HG02970 (cell line): ENCODE results near the gene ASB13.
"Not testable (repeated sequence)": the region's sequence is repeated elsewhere in the genome, so short reads cannot be mapped to it uniquely, and the experiment has no call there.

Source experiments
- ATAC-seq: cut with Tn5 transposase; IDR thresholded peaks from one replicate; pipeline ENCODE4 v1.9.1; 2021; ENCODE audit warnings: mild to moderate bottlenecking, moderate library complexity, moderate number of reproducible peaks; ENCODE audit not compliant: unreplicated experiment, low FRiP score

ASB13 gene

DNA sequence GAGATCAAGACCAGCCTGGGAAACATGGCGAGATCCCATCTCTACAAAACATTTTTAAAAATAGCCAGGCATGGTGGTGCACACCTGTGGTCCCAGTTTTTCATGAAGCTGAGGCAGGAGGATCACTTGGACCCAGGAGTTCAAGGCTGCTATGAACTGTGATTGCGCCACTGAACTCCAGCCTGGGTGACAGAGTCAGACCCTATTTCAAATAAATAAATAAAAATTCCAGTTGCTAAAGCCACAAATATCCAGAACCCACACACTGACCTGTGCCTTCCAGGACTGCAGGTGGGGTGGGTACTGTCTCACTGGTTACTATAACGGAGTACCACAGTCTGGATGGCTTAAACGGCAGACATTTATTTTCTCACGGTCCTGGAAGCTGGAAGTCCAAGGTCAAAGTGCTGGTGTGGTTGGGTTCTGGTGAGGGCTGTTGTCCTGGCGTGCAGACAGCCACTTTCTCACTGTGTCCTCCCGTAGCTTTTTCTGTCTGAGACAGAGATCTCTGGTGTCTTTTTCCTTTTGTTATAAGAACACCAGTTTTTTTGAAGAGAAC lies 38.8 kb downstream of the ASB13 start:
- no peak for ATAC-seq

DNA sequence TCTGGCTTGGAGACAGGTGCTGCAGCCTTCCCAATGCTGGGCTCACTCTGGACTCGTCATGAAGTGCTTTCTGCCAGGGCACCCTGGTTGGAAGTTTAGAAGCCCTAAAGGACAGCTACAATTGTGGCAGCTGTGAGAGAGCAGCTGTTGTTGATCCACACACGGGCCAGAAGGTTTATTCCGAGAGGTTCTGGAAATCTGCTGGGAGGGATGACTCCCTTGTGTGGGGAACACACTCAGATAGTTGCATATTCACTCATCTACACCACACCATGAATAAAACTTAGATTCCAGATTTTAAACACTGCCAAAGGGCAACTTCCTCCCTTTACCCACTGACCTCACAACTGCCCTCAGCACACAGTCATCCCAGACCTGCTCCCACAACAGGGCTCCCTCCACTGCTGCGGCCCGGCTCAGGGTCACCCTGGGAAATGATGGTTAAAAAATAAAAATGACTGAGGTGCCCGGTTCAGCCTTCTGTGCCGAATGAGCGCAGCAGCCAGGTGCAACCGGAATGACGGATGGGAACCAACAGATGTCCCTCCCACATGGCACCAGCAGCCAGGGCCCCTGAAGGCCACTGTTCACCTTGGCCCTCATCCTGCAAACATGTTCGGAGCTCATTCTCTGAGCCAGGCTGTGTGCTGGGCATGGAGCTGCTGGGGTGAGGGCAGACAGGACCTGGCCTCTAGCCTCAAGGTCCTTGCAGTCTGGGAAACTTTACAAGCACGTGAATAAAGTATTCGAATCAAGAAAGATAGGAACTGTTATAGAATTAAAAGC lies 40.2 kb downstream of the ASB13 start:
- ATAC-seq, result no peak

DNA sequence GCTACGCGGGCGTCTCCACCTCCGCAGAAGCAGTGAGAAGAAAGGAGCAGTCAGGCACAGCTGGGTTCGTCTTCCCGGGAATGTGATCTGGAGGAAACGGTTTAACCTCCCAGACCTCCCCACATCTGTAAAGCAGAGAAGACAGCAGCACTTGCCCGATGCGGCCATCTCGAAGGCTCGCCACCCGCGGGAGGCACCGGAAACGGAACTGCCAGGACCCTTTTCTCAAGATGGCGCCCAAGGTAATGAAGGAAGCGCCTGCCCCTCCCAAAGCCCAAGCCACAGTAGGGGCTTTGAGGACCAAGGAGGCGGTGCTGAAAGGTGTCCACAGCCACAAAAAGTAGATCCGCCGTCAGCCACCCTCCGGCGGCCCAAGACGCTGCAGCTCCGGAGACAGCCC lies 41.7 kb downstream of the ASB13 start:
- no peak for ATAC-seq

DNA sequence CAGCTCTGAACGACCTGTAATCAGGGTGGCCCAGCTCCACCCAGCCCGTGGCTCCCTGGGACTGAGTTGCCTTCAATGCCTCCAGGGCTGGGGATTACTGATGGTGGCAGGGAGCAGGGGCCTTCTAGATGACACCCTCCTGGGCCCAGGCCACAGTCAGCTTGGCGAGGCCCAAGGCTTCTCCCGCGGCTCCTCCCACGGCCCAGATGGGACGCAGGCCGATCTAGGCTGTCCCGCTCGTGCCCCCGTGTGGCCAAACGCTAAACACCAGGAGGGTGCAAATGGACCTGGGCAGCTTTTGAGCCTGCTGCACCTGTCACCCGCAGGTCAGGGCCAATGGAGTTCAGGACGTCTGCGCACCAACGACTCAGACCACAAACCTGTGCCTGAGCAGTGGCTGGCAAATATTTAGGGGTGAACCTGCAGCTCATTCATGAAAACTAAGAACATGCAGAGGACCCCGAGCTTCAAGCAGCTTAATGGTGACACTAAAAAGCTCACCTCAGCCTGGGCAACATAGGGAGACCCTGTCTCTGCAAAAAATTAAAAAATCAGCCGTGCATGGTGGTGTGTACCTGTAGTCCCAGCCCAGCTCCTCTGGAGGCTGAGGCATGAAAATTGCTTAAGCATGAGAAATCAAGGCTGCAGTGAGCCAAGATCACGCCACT lies 43.2 kb downstream of the ASB13 start:
- ATAC-seq, result peak; percentile 81

DNA sequence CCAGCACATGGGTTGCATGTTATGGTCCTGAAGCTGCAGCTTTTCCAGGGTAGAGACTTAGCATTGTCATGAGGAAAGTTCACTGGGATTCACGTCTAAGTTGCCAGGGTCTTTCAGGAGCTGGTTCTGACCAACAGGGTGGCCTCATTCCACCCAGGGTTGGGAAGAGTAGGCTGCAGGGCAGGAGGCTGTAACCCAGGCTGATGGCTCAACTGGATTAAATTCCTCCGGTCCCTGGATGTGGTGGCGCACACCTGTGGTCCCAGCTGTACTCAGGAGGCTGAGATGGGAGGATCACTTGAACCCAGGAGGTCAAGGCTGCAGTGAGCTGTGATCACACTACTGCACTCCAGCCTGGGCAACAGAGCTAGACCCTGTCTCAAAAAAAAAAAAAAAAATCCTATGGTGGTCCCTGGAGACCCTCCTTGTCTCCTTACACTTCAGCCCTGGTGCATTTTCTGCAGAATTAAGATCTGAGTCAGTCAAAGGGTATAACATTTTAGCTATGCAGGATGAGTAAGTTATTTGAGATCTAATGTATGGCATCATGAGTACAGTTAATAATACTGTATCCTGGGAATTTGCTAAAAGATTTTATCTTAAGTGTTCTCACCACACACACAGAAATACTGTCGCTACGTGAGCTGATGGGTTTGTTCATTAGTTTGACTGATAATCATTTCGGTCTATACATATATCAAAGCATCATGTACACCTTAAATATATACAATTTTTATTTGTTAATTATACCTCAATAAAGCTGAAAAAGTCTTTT lies 44.0 kb downstream of the ASB13 start:
- no peak for ATAC-seq

DNA sequence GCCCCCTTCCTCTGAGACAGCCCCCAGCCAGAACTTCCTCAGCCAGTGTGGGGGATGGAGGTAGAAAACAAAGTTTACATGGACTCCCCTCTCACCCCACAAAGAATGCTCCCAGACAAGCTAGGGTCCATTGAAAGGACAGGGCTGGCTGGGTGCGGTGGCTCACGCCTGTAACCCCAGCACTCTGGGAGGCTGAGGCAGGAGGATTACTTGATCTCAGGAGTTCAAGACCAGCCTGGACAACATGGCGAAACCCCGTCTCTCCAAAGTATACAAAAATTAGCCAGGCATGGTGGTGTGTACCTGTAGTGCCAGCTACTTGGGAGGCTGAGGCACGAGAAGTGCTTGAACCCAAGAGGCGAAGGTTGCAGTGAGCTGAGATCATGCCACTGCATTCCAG lies 45.0 kb downstream of the ASB13 start:
- ATAC-seq, result not testable (repeated sequence)

DNA sequence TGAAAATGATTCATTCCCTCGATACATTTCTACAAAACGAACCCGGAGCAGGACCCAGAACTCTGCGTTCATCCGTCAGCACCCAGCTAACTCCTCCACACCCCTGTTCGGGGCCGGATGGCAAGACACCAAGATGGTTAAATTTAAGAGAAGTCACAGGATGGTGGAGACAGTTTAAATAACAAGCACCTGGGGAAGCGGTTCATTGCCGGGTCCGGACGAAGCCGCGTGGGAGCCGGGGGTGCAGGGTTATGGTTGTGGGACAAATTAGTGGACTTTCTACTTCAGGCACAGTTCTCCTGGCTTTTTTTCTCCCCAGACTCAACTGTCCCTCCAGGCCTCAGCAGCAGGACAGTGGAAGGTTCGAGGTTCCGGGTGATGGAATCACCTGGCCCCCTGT lies 45.4 kb downstream of the ASB13 start:
- no peak for ATAC-seq

DNA sequence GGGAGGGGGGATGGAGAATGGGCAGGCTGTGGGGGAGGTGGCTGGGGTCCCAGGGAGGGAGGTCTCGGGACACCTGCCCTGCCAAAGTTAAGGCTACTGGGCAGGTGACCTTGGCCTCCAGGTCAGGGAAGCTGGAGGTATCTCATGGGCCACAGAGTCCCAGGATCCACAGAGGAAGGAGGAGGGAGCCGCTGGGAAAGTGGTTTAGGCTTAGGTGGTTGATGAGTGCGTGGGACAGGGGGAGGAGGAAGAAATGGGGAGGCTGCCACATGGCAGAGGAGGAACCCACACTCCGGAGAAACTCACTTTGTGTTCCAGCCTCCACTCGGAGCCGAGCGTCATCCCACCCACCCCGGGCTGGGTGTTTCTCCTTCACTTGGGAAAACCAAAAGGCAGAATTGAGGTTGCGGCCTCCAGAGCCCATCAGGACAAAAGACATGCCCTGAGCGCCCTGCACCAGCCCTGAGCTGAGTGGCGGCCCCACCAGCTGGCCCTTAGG lies 46.1 kb downstream of the ASB13 start:
- no peak for ATAC-seq

DNA sequence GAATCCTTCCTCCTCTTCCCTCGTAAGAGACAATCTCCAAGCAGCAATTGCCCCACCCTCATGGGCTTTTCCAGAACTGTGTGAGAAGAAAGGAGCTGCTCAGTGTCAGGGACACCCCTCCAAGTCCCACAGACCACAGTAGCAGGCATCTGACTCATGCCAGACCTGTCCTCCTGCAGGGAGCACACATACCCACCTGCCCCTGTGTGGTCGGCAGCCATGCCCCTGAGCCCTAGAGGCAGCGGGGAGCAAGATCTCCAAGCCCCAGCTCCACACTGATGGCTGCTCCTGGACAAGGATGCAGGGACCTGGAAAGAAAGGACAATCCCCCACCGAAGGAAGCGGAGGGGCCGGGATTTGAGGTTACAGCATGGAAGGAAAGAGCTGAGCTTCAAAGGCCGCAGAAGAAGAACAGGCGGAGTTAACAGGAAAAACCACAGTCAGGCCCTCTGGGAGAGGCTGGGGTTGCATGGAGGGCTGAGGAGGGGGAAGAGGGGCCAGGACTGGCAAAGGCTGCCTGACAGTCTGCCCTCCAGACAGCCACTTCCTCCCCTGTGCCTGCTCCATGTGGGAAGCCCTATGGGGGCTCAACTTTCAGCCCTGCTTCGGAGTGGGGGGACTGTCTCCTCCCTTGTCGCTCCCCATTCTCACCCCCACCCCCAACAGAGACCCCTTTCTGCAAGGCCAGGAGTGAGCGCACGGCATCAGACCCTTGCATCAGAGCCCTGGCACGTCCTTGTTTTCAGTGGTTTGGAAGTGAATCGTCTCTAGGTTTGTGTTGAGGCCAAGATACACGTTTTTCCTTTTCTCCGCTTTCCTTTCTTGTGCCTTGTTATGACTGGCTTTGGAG lies 46.8 kb downstream of the ASB13 start:
- no peak for ATAC-seq

DNA sequence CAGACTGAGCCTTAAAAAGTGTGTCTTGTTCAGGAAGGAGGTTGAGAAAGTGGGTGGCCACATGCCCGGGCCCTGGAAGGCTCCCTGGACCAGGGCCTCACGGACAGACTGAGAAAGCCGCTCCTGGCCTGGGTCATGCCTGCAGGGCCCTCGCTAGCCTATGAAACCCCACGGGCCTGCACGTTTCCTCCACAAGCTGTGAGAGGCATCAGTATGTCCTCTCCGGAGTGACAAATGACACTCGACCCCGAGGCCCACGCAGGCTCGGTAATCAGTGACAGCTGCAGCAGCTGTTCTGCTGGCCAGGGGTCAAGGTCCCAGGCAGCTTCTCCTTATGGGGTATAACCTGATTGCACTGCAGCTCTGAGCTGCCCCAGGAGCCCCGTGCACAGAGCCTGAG lies 47.6 kb downstream of the ASB13 start:
- no peak for ATAC-seq

DNA sequence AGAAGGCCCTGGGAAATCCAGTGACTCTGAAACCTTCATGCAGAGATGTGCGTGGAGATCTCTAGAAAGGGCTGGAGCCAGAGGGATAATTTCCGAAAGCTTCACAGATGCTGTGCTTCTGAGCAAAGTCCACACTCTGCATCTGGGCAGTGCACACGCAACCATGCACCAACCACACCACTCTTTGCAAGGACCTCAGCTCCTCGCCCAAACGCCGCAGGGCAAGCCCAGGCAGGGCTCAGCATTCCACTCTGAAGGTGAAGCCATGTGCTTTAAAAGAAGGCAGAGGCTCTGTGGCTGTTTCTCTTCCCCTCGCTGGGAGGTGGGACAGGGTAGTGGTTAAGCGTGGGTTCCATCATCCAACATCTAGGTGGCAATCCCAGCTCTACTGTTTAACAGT lies 48.4 kb downstream of the ASB13 start:
- no peak for ATAC-seq

DNA sequence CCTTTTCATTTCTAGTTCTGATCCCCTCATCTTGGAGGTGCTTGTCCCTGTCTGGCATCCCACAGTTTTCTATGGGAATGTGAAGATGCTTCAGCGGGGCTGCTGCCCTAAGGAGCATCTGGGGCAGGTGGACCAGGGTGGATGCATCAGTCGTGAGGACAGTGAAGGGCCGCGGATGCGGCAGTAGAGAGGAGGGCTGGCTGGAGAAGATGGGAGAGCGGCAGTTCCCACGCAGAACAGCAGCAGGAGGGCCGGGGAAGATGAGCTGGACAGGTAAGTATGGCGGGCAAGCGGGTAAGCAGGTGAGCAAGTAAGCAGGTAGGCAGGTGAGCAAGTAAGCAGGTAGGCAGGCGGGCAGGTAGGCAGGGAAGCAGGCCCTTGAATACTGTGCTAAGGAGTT lies 48.9 kb downstream of the ASB13 start:
- no peak for ATAC-seq

DNA sequence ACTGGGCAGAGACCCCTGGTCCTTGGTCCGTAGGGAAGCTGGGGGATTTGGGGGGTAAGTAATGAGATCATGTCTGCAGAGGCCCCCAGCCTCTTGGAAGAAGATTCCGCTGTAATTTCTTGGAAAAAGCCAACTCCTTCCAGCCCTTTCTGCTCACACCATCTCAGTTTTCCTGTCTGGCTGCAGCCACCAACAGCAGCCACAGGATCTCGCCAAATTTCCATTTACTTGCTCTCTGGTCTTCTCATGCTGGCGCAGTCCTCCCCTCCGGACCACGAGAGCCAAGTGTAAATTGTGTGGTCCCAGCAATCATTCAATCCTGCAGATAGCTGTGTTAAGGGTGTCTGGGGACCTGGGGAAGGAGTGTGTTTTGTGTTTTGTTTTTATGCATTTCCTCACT lies 49.6 kb downstream of the ASB13 start:
- ATAC-seq, result no peak

DNA sequence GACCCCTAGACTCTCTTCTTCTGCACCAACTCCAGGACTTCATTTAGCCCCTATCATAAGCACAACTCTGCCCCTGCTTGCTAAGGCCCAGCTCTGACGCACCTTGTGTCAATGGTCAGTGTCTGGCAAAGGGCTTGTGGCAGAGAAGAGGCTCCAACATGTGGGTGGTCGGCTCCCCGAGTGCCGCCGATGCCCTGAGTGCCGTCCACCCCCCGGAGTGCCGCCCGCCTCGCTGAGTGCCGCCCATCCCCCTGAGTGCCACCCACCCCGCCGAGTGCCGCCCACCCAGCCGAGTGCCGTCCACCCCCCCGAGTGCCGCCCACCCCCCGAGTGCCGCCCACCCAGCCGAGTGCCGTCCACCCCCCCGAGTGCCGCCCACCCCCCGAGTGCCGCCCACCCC lies 50.3 kb downstream of the ASB13 start:
- no peak for ATAC-seq

DNA sequence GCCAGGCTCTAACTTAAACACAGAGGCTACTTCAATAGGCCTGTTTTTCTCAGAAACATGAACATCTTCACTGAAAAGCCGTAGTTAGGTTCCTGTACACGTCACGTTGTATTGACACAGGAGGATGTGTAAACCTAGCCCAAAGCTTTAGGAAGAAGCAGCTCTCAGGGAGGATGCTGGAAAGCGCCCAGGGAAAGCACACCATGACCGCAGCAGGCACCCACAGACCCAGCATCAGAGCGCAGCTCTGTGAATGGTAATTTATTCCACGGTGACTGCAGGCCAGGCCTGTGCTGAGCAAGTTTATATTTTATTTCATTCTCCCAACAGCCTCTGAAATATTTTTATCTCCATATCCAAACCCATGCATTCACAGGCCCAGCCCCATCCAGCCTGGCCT lies 51.1 kb downstream of the ASB13 start:
- no peak for ATAC-seq

DNA sequence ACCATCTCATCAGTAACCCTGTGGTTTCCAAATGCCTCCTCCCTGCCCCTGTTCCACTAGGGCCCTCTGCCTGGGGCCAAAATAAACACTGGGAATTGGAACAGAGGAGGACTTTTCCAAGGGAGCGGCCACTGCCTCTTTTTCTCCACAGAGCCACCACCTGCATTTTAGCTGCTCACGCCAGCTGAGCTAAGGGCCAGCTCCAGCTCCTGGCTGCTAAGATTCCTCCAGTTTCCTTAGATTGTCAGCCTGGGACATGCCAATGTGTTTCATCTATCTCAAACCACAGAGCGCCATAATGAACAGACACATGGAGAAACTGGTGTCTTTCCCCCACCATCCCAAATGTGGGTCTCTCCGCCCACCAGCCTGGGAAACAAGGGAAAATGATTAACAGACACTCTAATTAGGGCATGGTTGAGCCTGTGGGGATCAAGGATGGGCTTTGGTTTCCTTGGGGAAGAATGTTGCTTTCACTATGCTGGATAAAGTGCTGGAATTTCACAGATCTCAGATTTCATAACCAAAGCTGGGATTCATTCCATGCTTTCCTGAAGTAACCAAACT lies 52.2 kb downstream of the ASB13 start:
- ATAC-seq, result no peak

DNA sequence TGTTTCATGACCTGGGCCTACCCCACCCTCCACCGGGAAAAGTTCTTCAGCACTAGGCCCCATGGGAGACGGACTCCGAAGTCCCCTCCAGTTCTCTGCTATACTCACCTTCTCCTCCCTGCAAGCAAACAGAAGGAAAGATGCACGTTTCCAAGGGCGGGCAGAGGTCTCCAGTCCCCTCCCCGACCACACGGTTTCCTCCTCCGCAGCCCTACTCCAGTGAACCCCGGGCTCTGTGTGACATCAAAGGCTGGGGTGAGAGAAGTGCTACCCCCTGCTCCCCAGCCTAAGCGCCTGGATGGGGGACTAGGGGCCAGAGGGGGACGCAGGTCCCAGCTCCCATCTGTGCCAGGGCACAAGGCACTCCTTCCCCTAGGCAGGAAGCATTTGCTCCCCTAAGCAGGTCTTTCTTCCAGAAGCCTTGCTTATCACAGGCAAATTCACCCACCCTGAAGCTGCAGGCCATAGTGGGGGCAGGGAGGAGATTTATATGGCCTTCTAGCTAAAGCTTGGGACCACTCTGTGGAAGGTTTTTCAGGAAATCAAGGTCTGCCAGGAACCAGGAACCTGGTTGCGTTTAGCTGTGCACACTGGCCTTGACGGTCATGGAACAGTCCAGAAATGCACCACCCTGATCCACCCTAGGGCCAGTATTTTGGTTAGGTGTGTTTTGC lies 52.8 kb downstream of the ASB13 start:
- ATAC-seq, result no peak

DNA sequence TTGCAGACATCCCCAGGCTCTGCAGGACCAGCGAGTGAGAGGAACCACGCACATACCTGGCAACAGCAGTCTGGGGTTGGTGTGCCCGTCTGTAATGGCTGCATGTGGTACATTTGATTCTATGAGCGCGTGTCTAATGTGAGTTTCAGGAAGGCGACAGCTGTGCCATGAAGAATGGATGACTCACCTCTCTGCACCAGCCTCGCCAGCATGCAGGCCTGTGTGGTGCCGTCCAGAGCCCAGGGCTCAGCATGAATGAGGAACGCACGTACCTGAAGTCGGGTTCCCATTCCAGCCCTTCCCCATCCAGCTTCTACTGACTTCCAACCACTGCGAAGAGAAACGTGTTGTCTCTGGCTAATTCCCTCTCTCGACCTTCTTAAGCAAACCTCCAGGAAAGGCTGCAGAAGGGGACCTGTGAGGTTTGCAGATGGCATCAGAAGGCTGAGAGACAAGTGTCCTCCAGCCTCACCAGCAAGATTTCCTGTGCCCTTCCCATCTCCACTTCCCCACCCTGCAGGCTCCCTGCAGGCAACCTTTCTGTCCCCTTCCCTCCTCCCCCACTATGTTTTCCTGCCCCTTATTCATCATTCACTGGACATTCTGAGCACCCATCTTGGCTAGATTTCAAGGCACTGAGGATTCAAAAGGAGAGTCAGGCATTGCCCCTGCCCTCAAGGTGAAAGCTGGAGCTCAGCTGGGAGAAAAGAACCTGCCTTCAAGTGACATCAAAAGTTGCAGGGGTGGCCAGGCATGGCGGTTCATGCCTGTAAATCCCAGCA lies 54.3 kb downstream of the ASB13 start:
- no peak for ATAC-seq
